Renal cortex interstitium (tissue), 11 donors: ENCODE results near the gene SPINK5. TPM values are rescaled to one million over a fixed set of nuclear protein-coding genes. Genes with fewer than 3 reads are reported as not detected.
A peak's percentile ranks its signal among the peaks of the same experiment; 100 is the strongest.

Experiments used
- DNase-seq, 11 donors: peaks; one replicate each; pipeline ENCODE4 v3.0.0-alpha.2; 2013; ENCODE audit warnings: low read depth in 9 of 11, low spot score in 4 of 11; ENCODE audit errors: extremely low read depth in 1 of 11
- polyA plus RNA-seq, 3 donors: library from polyadenylated mRNA; unstranded; fragments of 120-200 nt; gene quantifications; one replicate each; pipeline ENCODE4 v1.2.1, GENCODE V29; 2013; ENCODE audit not compliant: insufficient read length in 3 of 3

Gene SPINK5
- polyA plus RNA-seq, 3 donors: 0.11 to 0.50 (median 0.39) TPM

DNA sequence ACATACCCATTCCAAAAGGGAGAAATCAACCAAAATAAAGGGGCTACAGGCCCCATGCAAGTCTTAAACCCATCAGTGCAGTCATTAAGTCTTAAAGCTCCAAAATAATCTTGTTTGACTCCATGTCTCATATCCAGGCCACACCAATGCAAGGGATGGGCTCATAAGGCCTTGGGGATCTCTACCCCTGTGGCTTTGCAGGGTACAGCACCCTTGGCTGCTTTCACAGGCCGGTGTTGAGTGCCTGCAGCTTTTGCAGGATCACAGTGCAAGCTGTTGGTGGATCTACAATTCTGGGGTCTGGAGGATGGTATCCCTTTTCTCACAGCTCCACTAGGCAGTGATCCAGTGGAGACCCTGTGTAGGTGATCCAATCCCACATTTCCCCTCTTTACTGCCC, 99.6 kb downstream of the SPINK5 start:
- no peak for DNase-seq

GRCh38 chr5:148166550-148167283, 102.9 kb downstream of the SPINK5 start:
- DNase-seq: no peak

DNA sequence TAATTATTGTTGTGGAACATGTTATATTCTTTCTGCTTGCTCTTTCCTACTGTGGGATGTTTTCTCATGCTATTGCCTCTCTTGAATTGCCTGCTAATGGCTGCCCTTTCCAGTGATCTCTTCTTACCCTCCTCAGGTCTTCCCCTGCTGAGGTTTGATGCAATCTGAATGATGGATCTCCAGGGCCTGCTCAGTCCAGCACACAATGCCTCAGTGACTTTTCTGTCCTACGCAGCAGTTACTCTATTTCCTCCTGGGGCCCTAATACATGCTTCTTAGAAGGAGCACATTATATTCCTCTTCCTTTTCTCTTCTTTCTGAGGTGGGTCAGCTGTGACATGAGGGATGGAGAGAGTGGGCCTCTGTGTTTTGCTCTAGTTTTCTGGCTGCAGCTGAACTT, 104.5 kb downstream of the SPINK5 start, which contains the start of gene SPINK14:
Gene SPINK14 (plus strand): TSS at position 301 of the 400 bp plus-strand sequence. CDS start 1,187 bp downstream, outside the sequence.
- no peak for DNase-seq

- DNase-seq: no peak
These were observed 108.6 kb downstream of the SPINK5 start for GRCh38 chr5:148172377-148172776.

DNA sequence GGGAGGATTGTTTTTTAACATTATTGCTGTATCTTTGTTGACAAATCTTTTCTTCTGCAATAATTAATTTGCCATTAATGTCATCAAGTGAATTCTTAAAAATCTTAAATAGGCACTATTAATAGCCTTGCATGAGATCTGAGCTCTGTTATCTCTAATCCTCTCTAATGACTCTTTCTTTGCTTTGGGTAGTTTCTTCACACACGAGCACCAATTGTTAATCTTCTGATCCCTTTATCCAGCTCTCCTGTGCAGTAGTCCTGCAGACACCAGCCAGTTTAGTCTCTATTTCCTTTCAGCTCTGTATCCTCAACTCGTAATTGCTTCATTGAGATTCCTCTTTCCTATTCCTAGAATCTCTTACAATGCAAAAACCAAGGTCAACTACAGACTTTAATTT, 112.7 kb downstream of the SPINK5 start:
- DNase-seq: no peak

GRCh38 chr5:148177207-148177606, 113.4 kb downstream of the SPINK5 start:
- DNase-seq: no peak

- peak in 10 of 11 donors; percentile 3 to 41 (median 15) for DNase-seq
These were observed 115.5 kb downstream of the SPINK5 start for GRCh38 chr5:148179234-148179824.

GRCh38 chr5:148186248-148187003, 122.6 kb downstream of the SPINK5 start:
- DNase-seq: no peak

Other genes starting within 250 kb of the SPINK5 start
- 10 to 100 TPM; 11.8 to 37.7 (median 29.2) TPM for gene SPINK1, start 232.3 kb upstream of the SPINK5 start, polyA plus RNA-seq
- gene SCGB3A2, start 185.3 kb upstream of the SPINK5 start, polyA plus RNA-seq: under 1 TPM in 2 of 3 donors, not detected in 1; 0.22 to 0.41 TPM
- not detected for gene C5orf46, start 157.4 kb upstream of the SPINK5 start, polyA plus RNA-seq
- gene SPINK14, start 104.6 kb downstream of the SPINK5 start, polyA plus RNA-seq: not detected
- gene SPINK6, start 139.1 kb downstream of the SPINK5 start, polyA plus RNA-seq: not detected
- not detected for gene MARCOL, start 174.5 kb downstream of the SPINK5 start, polyA plus RNA-seq
- 1 to 10 TPM in 1 of 3 donors, under 1 TPM in 2; 0.30 to 1.2 (median 0.49) TPM for gene SPINK13, start 204.8 kb downstream of the SPINK5 start, polyA plus RNA-seq
- under 1 TPM in 2 of 3 donors, not detected in 1; 0.19 to 0.53 TPM for gene SPINK7, start 248.4 kb downstream of the SPINK5 start, polyA plus RNA-seq